Stomach (tissue), 9 donors: ENCODE results near the gene USP12. TPM values are rescaled to one million over a fixed set of nuclear protein-coding genes. Genes with fewer than 3 reads are reported as not detected.
"Not testable (repeated sequence)": the region's sequence is repeated elsewhere in the genome, so short reads cannot be mapped to it uniquely, and the experiment has no call there.

Experiments used
- DNase-seq, 2 donors: peaks; one replicate each; pipeline versions ENCODE4 v3.0.0 to v3.0.0-alpha.2; 2013 to 2019
- H3K27ac ChIP-seq, 5 donors: fragments of 200-600 bp in 4 of 5; sonication (generic) in 4 of 5; one replicate each; pipeline ENCODE4 v1.5.1; 2013 to 2019; ENCODE audit warnings: mild to moderate bottlenecking in 1 of 5, moderate library complexity in 1 of 5
- H3K27me3 ChIP-seq, 3 donors: fragments of 200-600 bp; sonication (generic); one replicate each; pipeline ENCODE4 v1.5.1; 2017 to 2019; ENCODE audit warnings: mixed run types in 1 of 3
- H3K36me3 ChIP-seq, 4 donors: fragments of 200-600 bp; sonication (generic); 1 replicate in 3 of 4; 2 replicates in 1 of 4; pipeline ENCODE4 v1.5.1; 2016 to 2019
- H3K4me1 ChIP-seq, 4 donors: fragments of 200-600 bp; sonication (generic); one replicate each; pipeline ENCODE4 v1.5.1; 2016 to 2019
- H3K4me3 ChIP-seq, 4 donors: fragments of 200-600 bp; sonication (generic) in 3 of 4; one replicate each; pipeline ENCODE4 v1.5.1; 2016 to 2019; ENCODE audit warnings: mild to moderate bottlenecking in 1 of 4
- H3K9me3 ChIP-seq, 4 donors: fragments of 200-600 bp; sonication (generic); one replicate each; pipeline ENCODE4 v1.5.1; 2016 to 2019
- CTCF ChIP-seq, 7 experiments: fragments of 450-650 bp in 4 of 7; fragments of 200-600 bp in 3 of 7; sonication (generic) in 3 of 7; IDR thresholded peaks; one replicate each; pipeline ENCODE4 v1.5.1; 2016 to 2019; ENCODE audit warnings: antibody characterized with exemption in 7 of 7, control low read depth in 2 of 7, mild to moderate bottlenecking in 1 of 7
- EP300 ChIP-seq: sonication (generic); formaldehyde crosslinking; IDR thresholded peaks from one replicate; pipeline ENCODE4 v1.6.1; 2017; ENCODE audit warnings: antibody characterized with exemption
- POLR2A ChIP-seq, 4 donors: fragments of 450-650 bp; IDR thresholded peaks; one replicate each; pipeline ENCODE4 v1.6.1; 2016; ENCODE audit warnings: antibody characterized with exemption in 4 of 4, control low read depth in 2 of 4, mild to moderate bottlenecking in 1 of 4, moderate library complexity in 1 of 4
- POLR2AphosphoS5 ChIP-seq, 3 donors: sonication (generic); formaldehyde crosslinking; IDR thresholded peaks; one replicate each; pipeline ENCODE4 v1.6.1; 2016; ENCODE audit warnings: antibody characterized with exemption in 3 of 3
- WGBS, 5 donors: extraction: QIAGEN DNeasy Blood & Tissue Kit in 3 of 5; methylation state at CpG; one replicate each; pipeline versions ENCODE4 v1.1.5 to v1.1.7; 2013 to 2018; 5-methylcytosine and 5-hydroxymethylcytosine counted together
- intact Hi-C: fragments of 100-400 bp; cut with DNase I; formaldehyde crosslinking; loops from one replicate; pipeline ENCODE4 v1.15.1; 2023; ENCODE audit warnings: low total_unique reads
- polyA plus RNA-seq, 3 donors: library from polyadenylated mRNA; stranded (reverse); fragments of 200-250 nt; gene quantifications; one replicate each; pipeline ENCODE4 v1.2.3, GENCODE V29; 2013
- total RNA-seq, 5 donors: library from RNA; depleted of rRNA; stranded (reverse); fragments of >200 nt; gene quantifications; one replicate each; pipeline versions ENCODE4 v1.1.0 to v1.2.3, GENCODE V29; 2014 to 2016
- donor health status: healthy with polysubstance abuse.
- donor health status: Bipolar disorder and iron deficiency.
- donor health status: healthy.

Gene USP12
- total and polyA plus RNA-seq, 8 donors = 6.9 to 59.7 (median 21.6) TPM

DNA sequence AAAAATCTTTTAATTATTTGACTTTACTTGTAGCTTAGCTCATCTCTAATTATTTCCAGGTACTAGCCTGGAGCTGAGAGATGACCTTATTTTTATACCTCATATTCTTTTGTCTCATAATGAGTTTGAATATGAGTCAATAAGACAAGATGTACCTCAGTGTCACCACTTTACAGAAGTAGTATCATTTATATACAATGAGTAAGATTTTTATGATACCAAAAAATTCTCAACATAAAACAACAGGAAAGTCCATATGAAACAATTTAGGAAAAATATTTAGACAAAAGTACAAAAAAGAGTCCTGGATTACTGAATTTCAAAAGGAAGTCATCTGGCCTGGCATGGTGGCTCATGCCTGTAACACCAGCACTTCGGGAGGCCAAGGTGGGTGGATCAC, 21.4 kb upstream of the USP12 start:
- TF ChIP-seq EP300 (no peak), POLR2A (IDR thresholded peaks at IDR 0.05) (no peak), POLR2AphosphoS5 (IDR thresholded peaks at IDR 0.05) (no peak), CTCF (IDR thresholded peaks at IDR 0.05) (no peak)
- intact Hi-C loops = no loop called here
- H3K4me1 ChIP-seq = peaks cover 0 to 11% (median 0%) of the 10 kb centered on the region in 4 donors
- H3K36me3 ChIP-seq = no peaks in the 10 kb centered on the region
- WGBS, 5 donors = 87 to 100% (median 91%) methylated on average over 1 of the region's 1 CpG
- no peak overlapping the region for H3K27ac ChIP-seq
- peaks cover 0 to 5% (median 0%) of the 10 kb centered on the region in 3 donors for H3K27me3 ChIP-seq
- DNase-seq = no peak
- no peak overlapping the region for H3K4me3 ChIP-seq
- H3K9me3 ChIP-seq = no peaks in the 10 kb centered on the region

DNA sequence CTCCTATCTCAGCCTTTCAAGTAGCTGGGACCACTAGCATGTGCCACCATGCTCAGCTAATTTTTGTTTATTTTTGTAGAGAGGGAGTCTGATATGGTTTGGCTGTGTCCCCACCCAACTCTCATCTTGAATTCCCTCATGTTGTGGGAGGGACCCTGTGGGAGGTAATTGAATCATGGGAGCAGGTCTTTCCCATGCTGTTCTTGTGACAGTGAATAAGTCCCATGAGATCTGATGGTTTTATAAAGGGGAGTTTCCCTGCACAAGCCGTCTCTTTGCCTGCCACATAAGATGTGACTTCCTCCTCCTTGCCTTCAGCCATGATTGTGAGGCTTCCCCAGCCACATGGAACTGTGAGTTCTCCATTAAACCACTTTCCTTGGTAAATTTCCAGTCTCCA, 20.8 kb upstream of the USP12 start:
- WGBS, 5 donors = 33 to 67% (median 40%) methylated on average over 1 of the region's 1 CpG
- H3K27ac ChIP-seq, intact Hi-C loops, H3K27me3 ChIP-seq, H3K36me3 ChIP-seq, H3K4me3 ChIP-seq, DNase-seq, H3K9me3 ChIP-seq: not testable (repeated sequence)
- H3K4me1 ChIP-seq = peaks cover 0 to 11% (median 0%) of the 10 kb centered on the region in 4 donors

DNA sequence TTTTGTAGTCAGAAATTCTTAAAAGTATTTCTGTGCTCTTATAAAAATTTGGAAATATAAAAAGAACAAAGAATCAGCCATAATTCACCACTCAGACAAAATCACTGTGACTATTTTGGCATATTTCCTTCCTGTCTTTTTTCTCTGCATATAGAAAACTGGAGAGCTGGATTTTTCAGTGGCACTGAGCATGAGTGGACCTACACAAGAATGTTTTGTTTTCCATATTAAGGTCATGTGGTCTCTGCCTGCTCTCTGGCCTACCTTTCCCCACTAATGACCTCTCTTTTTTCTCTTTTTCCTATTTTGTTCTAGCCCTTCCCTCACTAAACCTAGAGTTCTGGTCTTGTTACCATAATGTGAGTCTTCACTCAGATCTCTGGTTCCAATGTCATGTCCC, 17.6 kb upstream of the USP12 start:
- H3K9me3 ChIP-seq = no peaks in the 10 kb centered on the region
- intact Hi-C loops = no loop called here
- H3K4me1 ChIP-seq = no peaks in the 10 kb centered on the region
- H3K36me3 ChIP-seq = no peaks in the 10 kb centered on the region
- H3K4me3 ChIP-seq = no peak overlapping the region
- TF ChIP-seq EP300 = no peak
- no peak for TF ChIP-seq POLR2AphosphoS5 (IDR thresholded peaks at IDR 0.05)
- no peak for TF ChIP-seq CTCF (IDR thresholded peaks at IDR 0.05)
- TF ChIP-seq POLR2A (IDR thresholded peaks at IDR 0.05) = no peak
- no peak for DNase-seq
- H3K27me3 ChIP-seq = peaks cover 0 to 5% (median 0%) of the 10 kb centered on the region in 3 donors
- H3K27ac ChIP-seq = no peak overlapping the region

DNA sequence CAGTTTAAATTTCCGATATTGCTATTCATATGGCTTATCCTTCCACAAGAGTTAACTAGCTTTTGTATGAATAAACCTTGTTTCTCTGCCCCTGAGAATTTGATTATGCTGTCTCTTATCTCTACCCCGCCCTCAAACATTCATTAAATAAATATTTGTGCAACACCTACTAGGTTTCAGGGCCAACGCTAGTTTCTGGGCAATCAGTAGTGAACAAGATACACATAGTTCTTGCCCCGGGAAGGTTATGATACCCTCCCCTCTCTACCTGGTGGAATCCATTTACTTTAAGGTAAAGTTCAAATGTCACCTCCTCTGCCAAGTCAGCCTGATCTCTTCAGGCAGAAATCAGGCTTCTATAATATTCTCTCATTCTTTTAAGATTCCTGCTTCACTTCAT, 16.6 kb upstream of the USP12 start:
- DNase-seq = no peak
- no peaks in the 10 kb centered on the region for H3K9me3 ChIP-seq
- TF ChIP-seq POLR2AphosphoS5 (IDR thresholded peaks at IDR 0.05) = no peak
- TF ChIP-seq EP300 = no peak
- no peak for TF ChIP-seq CTCF (IDR thresholded peaks at IDR 0.05)
- no peak for TF ChIP-seq POLR2A (IDR thresholded peaks at IDR 0.05)
- WGBS, 5 donors = 24 to 52% (median 32%) methylated on average over 4 of the region's 4 CpGs
- H3K4me3 ChIP-seq = no peak overlapping the region
- H3K4me1 ChIP-seq = peaks cover 2 to 9% (median 8%) of the 10 kb centered on the region in 4 donors
- H3K36me3 ChIP-seq = no peaks in the 10 kb centered on the region
- H3K27ac ChIP-seq = no peak overlapping the region
- peaks cover 0 to 5% (median 0%) of the 10 kb centered on the region in 3 donors for H3K27me3 ChIP-seq
- intact Hi-C loops = no loop called here

DNA sequence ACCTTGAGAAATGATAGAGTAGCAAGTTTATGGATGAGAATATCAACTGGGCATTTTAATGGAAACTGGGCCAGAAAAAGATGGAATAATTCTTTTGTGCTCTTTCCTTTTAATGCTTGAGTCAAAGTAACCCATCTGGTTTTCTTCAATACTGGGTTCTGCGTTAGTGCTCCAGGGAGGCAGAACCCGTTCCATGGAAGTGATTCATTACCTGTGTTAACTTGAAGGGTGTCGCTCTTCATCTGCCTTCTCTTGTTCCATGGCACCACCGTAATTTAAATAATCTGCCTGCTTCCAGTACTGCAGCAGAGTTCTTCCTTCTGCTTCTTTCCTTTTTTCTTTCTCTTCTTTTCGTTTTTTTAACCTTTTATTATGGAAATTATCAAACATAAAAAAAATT, 14.7 kb upstream of the USP12 start:
- Histone ChIP-seq H3K27ac (no peak overlapping the region), H3K4me3 (no peak overlapping the region), H3K4me1 (peaks cover 7 to 17% (median 13%) of the 10 kb centered on the region in 4 donors), H3K9me3 (no peaks in the 10 kb centered on the region), H3K36me3 (no peaks in the 10 kb centered on the region), H3K27me3 (no peaks in the 10 kb centered on the region)
- no peak for TF ChIP-seq POLR2AphosphoS5 (IDR thresholded peaks at IDR 0.05)
- no peak for TF ChIP-seq POLR2A (IDR thresholded peaks at IDR 0.05)
- no peak for TF ChIP-seq CTCF (IDR thresholded peaks at IDR 0.05)
- TF ChIP-seq EP300 = no peak
- WGBS, 5 donors = 58 to 66% (median 63%) methylated on average over 5 of the region's 5 CpGs
- intact Hi-C loops = no loop called here
- no peak for DNase-seq
